Smooth muscle cell (in vitro differentiated cells): ENCODE data around the gene GOLGA8K. TPM values are rescaled to one million over a fixed set of nuclear protein-coding genes. Genes with fewer than 3 reads are reported as not detected.
"Not testable (repeated sequence)": the region's sequence is repeated elsewhere in the genome, so short reads cannot be mapped to it uniquely, and the experiment has no call there.

Experiments used
- DNase-seq: peaks from one replicate; lab custom pipeline; 2025; ENCODE audit not compliant: unreplicated experiment; lab: John Stamatoyannopoulos, UW
- H2AFZ ChIP-seq: fragments of 200-600 bp; sonication (generic); 2 replicates; pipeline ENCODE4 v1.6.0; 2016; ENCODE audit warnings: antibody characterized with exemption, low read depth, mild to moderate bottlenecking
- H3F3A ChIP-seq: fragments of 200-600 bp; sonication (generic); 2 replicates; pipeline ENCODE4 v1.6.0; 2017; ENCODE audit warnings: antibody characterized with exemption, low read depth
- H3K27ac ChIP-seq: fragments of 200-600 bp; sonication (generic); 2 replicates; pipeline ENCODE4 v1.5.1; 2016; ENCODE audit warnings: low read depth, mild to moderate bottlenecking
- H3K27me3 ChIP-seq: fragments of 200-600 bp; sonication (generic); 2 replicates; pipeline ENCODE4 v1.6.1; 2016; ENCODE audit warnings: low read depth, mild to moderate bottlenecking
- H3K36me3 ChIP-seq: fragments of 200-600 bp; sonication (generic); 2 replicates; pipeline ENCODE4 v1.5.1; 2016; ENCODE audit warnings: low read depth
- H3K4me1 ChIP-seq: fragments of 200-600 bp; sonication (generic); 2 replicates; pipeline ENCODE4 v1.5.1; 2016; ENCODE audit warnings: low read depth
- H3K4me2 ChIP-seq: fragments of 200-600 bp; sonication (generic); 2 replicates; pipeline ENCODE4 v1.6.0; 2016; ENCODE audit warnings: mild to moderate bottlenecking
- H3K4me3 ChIP-seq: fragments of 200-600 bp; sonication (generic); 2 replicates; pipeline ENCODE4 v1.5.1; 2016; ENCODE audit warnings: mild to moderate bottlenecking
- H3K79me2 ChIP-seq: fragments of 200-600 bp; sonication (generic); 2 replicates; pipeline ENCODE4 v1.6.0; 2016; ENCODE audit warnings: low read depth, mild to moderate bottlenecking
- H3K9ac ChIP-seq: fragments of 200-600 bp; sonication (generic); 2 replicates; pipeline ENCODE4 v1.6.0; 2016; ENCODE audit warnings: low read depth
- H3K9me3 ChIP-seq: fragments of 200-600 bp; sonication (generic); replicated peaks from 2 replicates; pipeline ENCODE4 v1.5.1; 2016; ENCODE audit warnings: low read depth
- H4K20me1 ChIP-seq: fragments of 200-600 bp; sonication (generic); 2 replicates; pipeline ENCODE4 v1.6.0; 2016; ENCODE audit warnings: low read depth
- WGBS: methylation state at CpG from one replicate; pipeline ENCODE4 v1.1.7; 2016; ENCODE audit warnings: low lambda C conversion rate; 5-methylcytosine and 5-hydroxymethylcytosine counted together
- polyA plus RNA-seq: library from polyadenylated mRNA; unstranded; fragments of >200 nt; fragmentation: Nextera tagmentation; extraction: Ambion mirVana; gene quantifications from 2 replicates; pipeline ENCODE4 v1.2.1, GENCODE V29; 2016
- small RNA-seq: library from RNA; depleted of rRNA; stranded (forward); fragments of <200 nt; gene quantifications from one replicate; pipeline ENCODE3, GENCODE V24; 2014
- total RNA-seq: library from RNA; depleted of rRNA; stranded (reverse); fragments of >200 nt; gene quantifications from 2 replicates; pipeline ENCODE4 v1.2.3, GENCODE V29; 2014

Gene GOLGA8K
- total and polyA plus RNA-seq, 2 experiments from 2014 or later: not detected

DNA sequence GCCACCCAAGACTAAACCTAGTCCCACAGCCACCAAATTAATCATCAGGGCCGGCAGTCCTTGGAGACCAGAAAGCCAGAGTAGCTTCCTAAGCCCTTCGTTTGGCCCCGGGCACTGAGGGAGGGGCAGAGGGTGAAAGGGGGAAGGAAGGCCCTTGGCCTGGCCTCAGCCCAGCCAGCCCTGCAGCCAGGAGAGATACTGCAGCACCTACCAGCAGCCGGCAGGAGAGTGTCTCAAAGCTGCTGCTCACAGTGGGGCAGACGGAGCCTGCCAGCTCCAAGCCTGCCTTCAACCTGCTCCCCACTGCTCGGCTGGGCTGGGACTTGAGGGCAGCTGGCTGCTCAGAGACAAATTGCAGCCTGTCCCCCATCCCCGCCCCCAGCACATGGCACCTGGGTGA, 50.3 kb downstream of the GOLGA8K start:
- not testable (repeated sequence) for H3K4me1 ChIP-seq, H3K9me3 ChIP-seq, H2AFZ ChIP-seq, DNase-seq, H3K36me3 ChIP-seq, H3K27me3 ChIP-seq, H3K9ac ChIP-seq, H3K4me2 ChIP-seq, H3F3A ChIP-seq, H3K79me2 ChIP-seq, H3K4me3 ChIP-seq, H3K27ac ChIP-seq, H4K20me1 ChIP-seq
- no CpG with 5 or more reads among the region's 7 CpGs for WGBS

DNA sequence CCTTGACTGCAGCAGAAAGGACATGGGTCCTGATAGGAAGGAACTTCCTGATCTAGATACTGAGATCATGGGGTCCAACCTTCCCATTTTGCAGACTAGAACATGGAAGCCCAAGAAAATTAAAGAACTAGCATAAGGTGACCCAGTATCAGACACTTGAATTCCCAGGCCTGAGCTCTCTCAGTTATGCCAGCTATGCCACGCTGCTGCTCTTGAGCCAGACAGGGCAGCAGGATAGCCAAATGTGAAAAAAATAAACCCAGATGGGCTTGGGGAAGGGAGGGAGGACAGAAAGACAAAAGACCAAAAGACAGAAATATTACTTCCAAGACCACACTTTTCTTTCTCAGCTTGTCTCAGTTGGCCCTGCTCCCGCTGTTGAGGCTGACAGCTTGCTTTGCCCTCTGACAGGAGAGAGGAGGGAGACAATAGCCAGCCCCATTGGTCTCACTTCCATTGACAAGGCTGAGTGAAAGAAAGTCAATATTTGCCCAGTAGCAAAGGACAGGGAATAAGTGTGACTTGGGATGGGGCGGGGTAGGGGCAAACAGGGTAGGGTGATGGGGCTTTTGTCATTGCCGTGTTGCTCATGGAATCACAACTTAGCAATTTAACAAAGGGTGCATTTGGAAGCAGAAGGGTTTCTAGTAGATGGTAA, 52.4 kb downstream of the GOLGA8K start:
- not testable (repeated sequence) for H3K9me3 ChIP-seq, H3F3A ChIP-seq, H3K79me2 ChIP-seq, H3K9ac ChIP-seq, H3K4me1 ChIP-seq, H3K4me3 ChIP-seq, H3K27me3 ChIP-seq, DNase-seq, H2AFZ ChIP-seq, H3K36me3 ChIP-seq, H4K20me1 ChIP-seq, H3K4me2 ChIP-seq, H3K27ac ChIP-seq
- no CpG with 5 or more reads among the region's 4 CpGs for WGBS

DNA sequence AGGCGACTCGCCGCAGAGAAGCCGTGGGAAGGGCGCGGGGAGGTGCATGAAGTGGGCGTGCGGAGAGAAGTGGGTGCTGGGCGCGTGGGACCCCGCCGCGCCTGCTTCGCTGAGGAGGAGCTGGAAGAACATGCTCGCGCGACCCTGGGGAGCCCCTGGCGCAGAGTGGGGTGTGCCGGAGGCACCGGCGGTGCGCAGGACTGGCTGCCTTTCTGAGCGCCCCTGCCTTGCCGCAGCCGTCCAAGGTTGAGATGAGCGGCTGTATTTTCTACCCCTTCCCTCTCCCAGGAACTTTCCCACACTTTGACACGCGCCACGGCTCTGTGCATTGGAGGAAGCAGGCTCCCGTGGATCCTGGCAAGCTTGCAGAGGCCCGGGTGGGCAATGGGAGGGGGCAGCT, 56.1 kb downstream of the GOLGA8K start:
- H3K9me3 ChIP-seq, H3K4me2 ChIP-seq, DNase-seq, H3K4me3 ChIP-seq, H2AFZ ChIP-seq, H3K9ac ChIP-seq, H3K36me3 ChIP-seq, H3K79me2 ChIP-seq, H3K27me3 ChIP-seq, H3K4me1 ChIP-seq, H4K20me1 ChIP-seq, H3F3A ChIP-seq, H3K27ac ChIP-seq: not testable (repeated sequence)
- 16% methylated on average over 6 of the region's 31 CpGs for WGBS

GRCh38 chr15:32345978-32346547, 57.0 kb downstream of the GOLGA8K start:
- H3K4me1 ChIP-seq, H3K27me3 ChIP-seq, H3K9me3 ChIP-seq, H3K4me2 ChIP-seq, H3F3A ChIP-seq, H3K79me2 ChIP-seq, H2AFZ ChIP-seq, H3K27ac ChIP-seq, H3K9ac ChIP-seq, H3K36me3 ChIP-seq, H4K20me1 ChIP-seq, DNase-seq, H3K4me3 ChIP-seq: not testable (repeated sequence)
- no CpG with 5 or more reads among the region's 46 CpGs for WGBS

- H2AFZ ChIP-seq, H3K79me2 ChIP-seq, H3K9ac ChIP-seq, H3K4me3 ChIP-seq, H3K36me3 ChIP-seq, H3F3A ChIP-seq, H3K27ac ChIP-seq, H4K20me1 ChIP-seq, H3K27me3 ChIP-seq, H3K4me2 ChIP-seq, H3K4me1 ChIP-seq, H3K9me3 ChIP-seq, DNase-seq: not testable (repeated sequence)
- WGBS: 88% methylated on average over 2 of the region's 3 CpGs
These were observed 59.2 kb downstream of the GOLGA8K start for GRCh38 chr15:32343921-32344320.

Small RNAs within 50 kb of the gene (small RNA-seq; reads per million reads assigned to genes)
- not detected for gene RF00096
- not detected for gene RN7SL185P
- gene RN7SL539P: not detected

Other genes with a start within 250 kb of the GOLGA8K start
- gene GOLGA8O, start 52.3 kb upstream of the GOLGA8K start, total RNA-seq: 0.90 and 2.5 TPM in 2 replicates
- gene GOLGA8O, start 52.3 kb upstream of the GOLGA8K start, polyA plus RNA-seq: not detected in 2 replicates
- 3.1 and 4.1 TPM in 2 replicates for gene GOLGA8N, start 190.2 kb upstream of the GOLGA8K start, total RNA-seq
- 0.39 and 0.40 TPM in 2 replicates for gene GOLGA8N, start 190.2 kb upstream of the GOLGA8K start, polyA plus RNA-seq
- gene ARHGAP11A, start 212.2 kb upstream of the GOLGA8K start, total RNA-seq: 9.0 and 9.1 TPM in 2 replicates
- gene ARHGAP11A, start 212.2 kb upstream of the GOLGA8K start, polyA plus RNA-seq: 6.0 and 7.8 TPM in 2 replicates
- gene SCG5, start 238.4 kb upstream of the GOLGA8K start, total RNA-seq: 19.5 and 37.2 TPM in 2 replicates
- 19.4 and 34.7 TPM in 2 replicates for gene SCG5, start 238.4 kb upstream of the GOLGA8K start, polyA plus RNA-seq